RPMI7951 (cell line): ENCODE results near the gene AZU1. TPM values are rescaled to one million over a fixed set of nuclear protein-coding genes. Genes with fewer than 3 reads are reported as not detected.
"Not testable (repeated sequence)": the region's sequence is repeated elsewhere in the genome, so short reads cannot be mapped to it uniquely, and the experiment has no call there.

Source experiments
- DNase-seq: peaks from one replicate; pipeline ENCODE4 v3.0.0-alpha.2; 2012; ENCODE audit warnings: low read depth
- total RNA-seq: library from RNA; depleted of rRNA; stranded (reverse); fragments of >200 nt; shearing (Covaris generic); gene quantifications from 2 replicates; pipeline ENCODE4 v1.2.3, GENCODE V29; 2014; rRNA removed

Gene AZU1
- total RNA-seq, 1 experiment from 2014 or later, result not detected

DNA sequence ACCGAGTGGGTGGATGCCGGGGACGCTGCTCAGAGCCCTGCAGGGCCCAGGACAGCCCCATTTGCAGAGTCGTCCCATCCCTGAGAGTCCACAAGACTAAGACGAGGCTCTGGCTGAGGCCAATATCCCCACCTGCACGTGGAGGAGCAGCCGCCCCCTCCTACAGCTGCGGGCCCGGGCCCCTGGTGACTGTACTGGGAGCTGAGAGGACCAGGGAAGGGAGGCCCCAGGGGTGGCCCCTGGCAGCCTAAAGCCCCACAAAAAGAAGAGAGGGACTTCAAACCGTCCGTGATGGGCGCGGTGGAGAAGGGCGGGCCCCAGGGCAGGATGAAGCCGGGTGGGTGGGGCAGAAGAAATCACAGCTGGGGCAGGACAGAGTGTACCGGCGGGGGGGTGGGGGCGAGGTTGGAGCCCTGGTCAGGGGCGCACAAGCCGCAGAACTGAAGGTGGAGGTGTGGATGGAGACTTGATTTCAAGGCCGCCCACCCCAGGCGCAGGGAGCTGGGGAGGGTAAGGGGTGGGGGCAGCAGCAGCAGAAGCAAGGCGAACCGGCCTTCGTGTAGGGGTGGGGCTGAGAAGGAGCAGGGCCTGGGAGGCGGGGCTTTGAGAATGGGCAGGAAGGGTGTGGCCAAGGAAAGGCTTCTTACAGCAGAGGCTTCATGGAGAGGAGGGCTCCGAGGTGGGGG lies 44.8 kb downstream of the AZU1 start:
- peak; percentile 67 for DNase-seq

DNA sequence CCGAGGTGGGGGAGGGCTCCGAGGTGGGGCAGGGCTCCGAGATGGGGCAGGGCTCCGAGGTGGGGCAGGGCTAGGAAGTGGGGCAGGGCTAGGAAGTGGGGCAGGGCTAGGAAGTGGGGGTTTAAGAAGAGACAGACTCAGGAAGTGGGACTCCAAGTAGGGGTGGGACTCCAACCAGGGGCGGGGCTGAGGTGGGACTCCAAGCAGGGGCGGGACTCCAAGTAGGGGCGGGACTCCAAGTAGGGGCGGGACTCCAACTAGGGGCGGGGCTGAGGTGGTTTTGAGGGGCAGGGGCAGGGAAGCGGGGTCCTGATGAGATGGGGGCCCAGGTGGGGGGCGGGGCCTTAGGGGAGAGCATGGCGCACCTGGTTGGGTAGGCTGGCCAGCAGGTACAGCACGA lies 45.4 kb downstream of the AZU1 start:
- peak; percentile 49 for DNase-seq

DNA sequence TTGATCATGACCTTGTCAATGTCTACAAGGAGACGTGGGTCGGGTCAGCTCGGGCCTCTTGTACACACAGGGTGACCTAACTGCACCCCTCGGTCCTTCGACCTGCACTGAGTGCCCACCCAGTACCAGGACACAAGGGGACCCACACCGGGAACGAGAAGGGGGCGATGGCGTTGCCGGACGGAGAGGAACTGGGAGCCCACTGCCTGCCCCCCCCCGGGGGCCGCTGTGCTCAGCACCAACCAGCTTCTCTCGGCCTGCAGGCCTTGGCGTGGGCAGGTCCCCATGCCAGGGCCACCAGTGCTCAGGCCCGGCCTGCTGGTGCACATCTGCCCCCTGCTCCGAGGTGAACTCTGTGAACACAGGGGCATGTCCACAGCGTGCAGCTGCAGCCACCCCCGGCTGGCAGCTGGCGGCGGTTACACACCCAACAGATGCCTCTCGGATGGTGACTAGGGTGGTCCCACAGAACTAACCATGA lies 46.0 kb downstream of the AZU1 start:
- DNase-seq, result no peak

DNA sequence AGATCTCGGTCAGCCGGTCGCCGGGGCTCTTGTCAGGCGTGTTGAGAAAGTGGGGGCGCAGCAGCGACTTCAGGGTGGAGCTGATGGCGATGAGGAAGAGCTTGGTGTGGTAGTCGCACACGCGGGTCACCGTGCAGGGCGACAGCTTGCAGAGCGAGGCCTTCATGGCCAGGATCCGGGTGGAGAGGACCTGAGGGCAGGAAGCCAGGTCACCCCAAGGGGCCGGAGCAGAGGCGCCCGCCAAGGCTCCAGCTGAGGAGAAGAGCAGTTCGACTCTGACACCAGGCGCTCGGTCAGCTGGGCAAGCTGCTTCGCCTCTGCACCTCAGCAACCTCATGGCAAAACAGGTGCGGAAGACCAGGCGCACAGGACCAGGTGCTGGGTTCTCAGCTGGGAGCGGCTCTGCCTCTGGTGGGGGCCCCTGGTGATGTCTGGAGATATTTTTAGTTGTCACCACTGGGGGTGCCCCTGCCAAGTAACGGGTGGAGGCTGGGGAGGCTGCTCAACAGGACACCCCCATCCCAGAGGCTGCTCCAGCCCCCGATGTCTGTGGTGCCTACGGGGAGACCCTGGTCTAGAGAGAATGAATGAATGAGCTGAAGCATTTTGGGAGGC lies 47.7 kb downstream of the AZU1 start:
- DNase-seq, result no peak

DNA sequence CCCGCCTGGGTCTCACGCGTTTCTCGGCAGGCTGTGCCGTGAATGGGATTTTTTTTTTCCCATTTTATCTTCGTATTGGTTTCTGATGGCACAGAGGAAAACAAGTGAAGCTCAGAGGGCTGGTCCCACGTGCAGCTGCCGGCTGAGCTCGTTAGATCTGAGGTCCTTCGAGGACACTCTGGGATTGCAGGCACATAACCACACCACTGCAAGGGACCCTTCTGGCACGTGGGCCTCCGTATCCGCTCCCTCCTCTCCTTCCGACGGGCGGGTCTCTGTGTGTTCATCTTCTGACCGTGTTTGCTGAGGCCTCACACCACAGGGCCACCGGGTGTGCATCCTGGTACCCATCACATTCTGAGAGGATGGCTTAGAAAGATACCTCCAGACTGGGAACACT lies 48.5 kb downstream of the AZU1 start:
- DNase-seq, result no peak

DNA sequence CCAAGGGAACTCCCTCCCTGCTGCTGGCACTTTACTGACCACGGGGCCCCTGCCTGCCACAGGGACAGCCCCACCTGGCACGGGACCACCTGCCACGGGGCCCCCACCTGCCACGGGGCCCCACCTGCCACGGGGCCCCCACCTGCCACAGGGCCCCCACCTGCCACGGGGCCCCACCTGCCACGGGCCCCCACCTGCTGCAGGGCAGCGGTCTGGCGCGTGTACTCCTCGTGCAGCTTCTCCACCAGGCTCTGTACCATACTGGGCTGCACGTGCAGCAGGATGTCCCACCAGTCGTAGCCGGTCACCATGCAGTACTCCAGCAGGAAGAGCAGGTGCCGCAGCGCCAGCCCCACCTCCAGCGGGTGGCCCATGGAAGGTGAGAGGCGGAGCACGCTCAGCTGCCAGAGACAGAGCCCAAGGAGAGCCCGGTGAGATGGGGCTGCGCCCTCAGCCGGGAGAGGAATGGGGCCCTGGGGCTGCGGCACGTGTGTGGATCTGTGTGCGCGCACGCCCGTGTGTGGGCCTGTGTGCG lies 49.2 kb downstream of the AZU1 start:
- DNase-seq, result no peak

DNA sequence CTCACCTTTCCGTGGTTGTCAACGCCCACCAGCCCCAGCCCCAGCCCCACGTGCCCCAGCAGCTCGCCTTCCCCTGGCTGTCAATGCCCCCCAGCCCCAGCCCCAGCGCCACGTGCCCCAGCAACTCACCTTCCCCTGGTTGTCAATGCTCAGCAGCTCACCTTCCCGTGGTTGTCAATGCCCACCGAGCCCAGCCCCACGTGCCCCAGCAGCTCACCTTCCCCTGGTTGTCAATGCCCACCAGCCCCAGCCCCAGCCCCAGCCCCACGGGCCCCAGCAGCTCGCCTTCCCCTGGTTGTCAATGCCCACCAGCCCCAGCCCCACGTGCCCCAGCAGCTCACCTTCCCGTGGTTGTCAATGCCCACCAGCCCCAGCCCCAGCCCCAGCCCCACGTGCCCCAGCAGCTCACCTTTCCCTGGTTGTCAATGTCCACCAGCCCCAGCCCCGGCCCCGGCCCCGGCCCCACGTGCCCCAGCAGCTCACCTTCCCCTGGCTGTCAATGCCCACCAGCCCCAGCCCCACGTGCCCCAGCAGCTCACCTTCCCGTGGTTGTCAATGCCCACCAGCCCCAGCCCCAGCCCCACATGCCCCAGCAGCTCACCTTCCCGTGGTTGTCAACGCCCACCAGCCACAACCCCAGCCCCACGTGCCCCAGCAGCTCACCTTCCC lies 50.5 kb downstream of the AZU1 start:
- not testable (repeated sequence) for DNase-seq

DNA sequence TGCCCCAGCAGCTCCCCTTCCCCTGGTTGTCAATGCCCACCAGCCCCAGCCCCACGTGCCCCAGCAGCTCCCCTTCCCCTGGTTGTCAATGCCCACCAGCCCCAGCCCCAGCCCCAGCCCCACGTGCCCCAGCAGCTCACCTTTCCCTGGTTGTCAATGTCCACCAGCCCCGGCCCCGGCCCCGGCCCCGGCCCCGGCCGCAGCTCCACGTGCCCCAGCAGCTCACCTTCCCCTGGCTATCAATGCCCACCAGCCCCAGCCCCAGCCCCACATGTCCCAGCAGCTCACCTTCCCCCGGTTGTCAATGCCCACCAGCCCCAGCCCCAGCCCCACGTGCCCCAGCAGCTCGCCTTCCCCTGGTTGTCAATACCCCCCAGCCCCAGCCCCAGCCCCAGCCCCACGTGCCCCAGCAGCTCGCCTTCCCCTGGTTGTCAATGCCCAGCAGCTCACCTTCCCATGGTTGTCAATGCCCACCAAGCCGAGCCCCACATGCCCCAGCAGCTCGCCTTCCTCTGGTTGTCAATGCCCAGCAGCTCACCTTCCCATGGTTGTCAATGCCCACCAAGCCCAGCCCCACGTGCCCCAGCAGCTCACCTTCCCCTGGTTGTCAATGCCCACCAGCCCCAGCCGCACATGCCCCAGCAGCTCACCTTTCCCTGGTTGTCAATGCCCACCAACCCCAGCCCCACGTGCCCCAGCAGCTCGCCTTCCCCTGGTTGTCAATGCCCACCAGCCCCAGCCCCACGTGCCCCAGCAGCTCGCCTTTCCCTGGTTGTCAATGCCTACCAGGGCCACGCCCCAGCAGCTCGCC lies 51.3 kb downstream of the AZU1 start:
- not testable (repeated sequence) for DNase-seq

DNA sequence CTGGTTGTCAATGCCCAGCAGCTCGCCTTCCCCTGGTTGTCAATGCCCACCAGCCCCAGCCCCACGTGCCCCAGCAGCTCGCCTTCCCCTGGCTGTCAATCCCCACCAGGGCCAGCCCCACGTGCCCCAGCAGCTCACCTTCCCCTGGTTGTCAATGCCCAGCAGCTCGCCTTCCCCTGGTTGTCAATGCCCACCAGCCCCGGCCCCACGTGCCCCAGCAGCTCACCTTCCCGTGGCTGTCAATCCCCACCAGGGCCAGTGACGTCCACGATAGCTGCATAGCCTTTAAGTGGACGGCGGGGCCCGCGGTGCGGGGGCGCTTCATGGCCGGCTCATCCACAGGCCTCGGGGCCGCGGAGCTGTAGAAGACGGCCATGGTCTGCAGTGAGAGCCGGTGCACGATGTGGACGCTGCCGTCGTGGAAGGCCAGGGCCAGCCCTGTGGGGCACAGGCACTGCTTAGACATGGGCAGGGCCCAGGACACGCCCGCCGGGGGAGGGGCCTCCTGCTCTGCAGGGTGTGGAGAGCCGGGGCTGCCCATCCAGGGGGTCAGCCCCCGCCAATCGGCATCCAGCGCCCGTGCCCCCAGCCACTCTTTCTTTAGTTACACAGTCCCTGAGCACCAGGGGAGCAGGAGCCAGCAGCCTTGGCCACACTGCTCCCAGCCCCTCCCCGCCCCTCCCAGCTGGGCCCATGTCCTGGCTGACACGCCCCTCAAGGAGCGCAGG lies 52.2 kb downstream of the AZU1 start:
- no peak for DNase-seq

Other genes with a start within 250 kb of the AZU1 start
- gene HCN2, start 238.0 kb upstream of the AZU1 start, total RNA-seq, result 0.24 and 0.39 TPM in 2 replicates
- 19.3 and 20.5 TPM in 2 replicates for gene POLRMT, start 194.3 kb upstream of the AZU1 start, total RNA-seq
- 0.39 TPM in 1 of 2 replicates, not detected in the other for gene FGF22, start 188.0 kb upstream of the AZU1 start, total RNA-seq
- gene RNF126, start 164.6 kb upstream of the AZU1 start, total RNA-seq, result 29.3 and 48.7 TPM in 2 replicates
- 4.4 and 19.8 TPM in 2 replicates for gene FSTL3, start 151.4 kb upstream of the AZU1 start, total RNA-seq
- not detected in 2 replicates for gene PRSS57, start 132.4 kb upstream of the AZU1 start, total RNA-seq
- gene PALM, start 118.9 kb upstream of the AZU1 start, total RNA-seq, result 0.10 TPM in 1 of 2 replicates, not detected in the other
- gene MISP, start 76.7 kb upstream of the AZU1 start, total RNA-seq, result not detected in 2 replicates
- 112 and 121 TPM in 2 replicates for gene PTBP1, start 30.4 kb upstream of the AZU1 start, total RNA-seq
- not detected in 2 replicates for gene PLPPR3, start 5.9 kb upstream of the AZU1 start, total RNA-seq
- not detected in 2 replicates for gene PRTN3, start 13.2 kb downstream of the AZU1 start, total RNA-seq
- gene ELANE, start 24.5 kb downstream of the AZU1 start, total RNA-seq, result not detected in 2 replicates
- 0.29 and 0.60 TPM in 2 replicates for gene CFD, start 31.8 kb downstream of the AZU1 start, total RNA-seq
- 15.1 and 16.5 TPM in 2 replicates for gene MED16, start 65.3 kb downstream of the AZU1 start, total RNA-seq
- not detected in 2 replicates for gene RNU6-9, start 65.6 kb downstream of the AZU1 start, total RNA-seq
- 19.7 and 29.3 TPM in 2 replicates for gene R3HDM4, start 85.4 kb downstream of the AZU1 start, total RNA-seq
- not detected in 2 replicates for gene KISS1R, start 89.5 kb downstream of the AZU1 start, total RNA-seq
- 5.3 and 5.6 TPM in 2 replicates for gene ARID3A, start 98.2 kb downstream of the AZU1 start, total RNA-seq
- 47.7 and 67.0 TPM in 2 replicates for gene WDR18, start 156.5 kb downstream of the AZU1 start, total RNA-seq
- gene GRIN3B, start 172.6 kb downstream of the AZU1 start, total RNA-seq, result 0.20 and 0.24 TPM in 2 replicates
- gene TMEM259, start 193.3 kb downstream of the AZU1 start, total RNA-seq, result 46.9 and 58.0 TPM in 2 replicates
- gene RNU6-2, start 193.7 kb downstream of the AZU1 start, total RNA-seq, result not detected in 2 replicates
- gene CNN2, start 198.8 kb downstream of the AZU1 start, total RNA-seq, result 179 and 199 TPM in 2 replicates
- 1.5 and 3.4 TPM in 2 replicates for gene ABCA7, start 212.3 kb downstream of the AZU1 start, total RNA-seq
- 0.98 and 1.3 TPM in 2 replicates for gene ARHGAP45, start 239.3 kb downstream of the AZU1 start, total RNA-seq